WTC11 (cell line): ENCODE data around the gene PMP22. TPM values are rescaled to one million over a fixed set of nuclear protein-coding genes. Genes with fewer than 3 reads are reported as not detected.

Source experiments
- ATAC-seq: fragments of 200-7000 bp; cut with Tn5 transposase; 2 replicates; pipeline ENCODE4 v1.10.0; 2021; ENCODE audit warnings: mild to moderate bottlenecking, moderate library complexity
- CTCF ChIA-PET: fragments of 300-600 bp; sonication (Branson Sonifier 250); formaldehyde crosslinking; loops from one replicate; lab custom pipeline; 2021; ENCODE audit warnings: antibody characterized with exemption; lab: Charles Lee
- POLR2A ChIA-PET: fragments of 350-600 bp; sonication (Branson Sonifier 250); formaldehyde crosslinking; loops from one replicate; lab custom pipeline; 2021; ENCODE audit warnings: antibody characterized with exemption; lab: Charles Lee
- DNase-seq: peaks from one replicate; pipeline ENCODE4 v3.0.0; 2021; ENCODE audit warnings: low spot score
- H3K27ac Mint-ChIP-seq: 2 replicates; pipeline ENCODE4 v1.8.0; 2021; ENCODE audit warnings: mixed read lengths
- H3K27me3 Mint-ChIP-seq: 2 replicates; pipeline ENCODE4 v1.8.0; 2021; ENCODE audit warnings: low read depth, mild to moderate bottlenecking, moderate library complexity, mixed read lengths
- H3K36me3 Mint-ChIP-seq: 2 replicates; pipeline ENCODE4 v1.8.0; 2021; ENCODE audit warnings: mixed read lengths
- H3K4me1 Mint-ChIP-seq: 2 replicates; pipeline ENCODE4 v1.8.0; 2022; ENCODE audit warnings: mixed read lengths
- H3K4me3 Mint-ChIP-seq: 2 replicates; pipeline ENCODE4 v1.8.0; 2021; ENCODE audit warnings: mild to moderate bottlenecking, moderate library complexity, mixed read lengths
- H3K9me3 Mint-ChIP-seq: 2 replicates; pipeline ENCODE4 v1.8.0; 2021; ENCODE audit warnings: mixed read lengths
- CREB1 ChIP-seq: sonication (generic); formaldehyde crosslinking; IDR thresholded peaks from 2 replicates; pipeline ENCODE4 v1.8.0; 2023; ENCODE audit warnings: mild to moderate bottlenecking, missing genetic modification reagents
- FOXK1 ChIP-seq: sonication (generic); formaldehyde crosslinking; IDR thresholded peaks from 2 replicates; pipeline ENCODE4 v1.8.0; 2022; ENCODE audit warnings: mild to moderate bottlenecking, moderate library complexity, missing genetic modification reagents
- FOXP1 ChIP-seq: sonication (generic); formaldehyde crosslinking; IDR thresholded peaks from 2 replicates; pipeline ENCODE4 v1.8.0; 2022; ENCODE audit warnings: missing genetic modification reagents, mild to moderate bottlenecking, moderate library complexity, borderline replicate concordance
- GRHL2 ChIP-seq: fragments of 250-450 bp; sonication (Bioruptor Pico); IDR thresholded peaks from 2 replicates; pipeline ENCODE4 v1.8.0; 2022; ENCODE audit warnings: mild to moderate bottlenecking, moderate library complexity; ENCODE audit not compliant: insufficient replicate concordance, severe bottlenecking
- HMGA2 ChIP-seq: fragments of 250-450 bp; sonication (Bioruptor Pico); IDR thresholded peaks from 2 replicates; pipeline ENCODE4 v1.4.0; 2021; ENCODE audit warnings: mild to moderate bottlenecking, moderate library complexity
- MXD4 ChIP-seq: fragments of 250-450 bp; sonication (Bioruptor Pico); IDR thresholded peaks from 2 replicates; pipeline ENCODE4 v1.8.0; 2021; ENCODE audit warnings: mild to moderate bottlenecking, moderate library complexity, borderline replicate concordance
- RORB ChIP-seq: fragments of 250-450 bp; sonication (Bioruptor Pico); IDR thresholded peaks from 2 replicates; pipeline ENCODE4 v1.9.0; 2021; ENCODE audit warnings: mild to moderate bottlenecking
- TEAD1 ChIP-seq: sonication (generic); formaldehyde crosslinking; IDR thresholded peaks from 2 replicates; pipeline ENCODE4 v1.8.0; 2022; ENCODE audit warnings: mild to moderate bottlenecking, missing genetic modification reagents
- ZBTB21 ChIP-seq: sonication (generic); formaldehyde crosslinking; IDR thresholded peaks from 2 replicates; pipeline ENCODE4 v1.8.1; 2023; ENCODE audit warnings: mild to moderate bottlenecking, missing genetic modification reagents, borderline replicate concordance
- ZNF121 ChIP-seq: sonication (generic); formaldehyde crosslinking; IDR thresholded peaks from 2 replicates; pipeline ENCODE4 v1.8.0; 2023; ENCODE audit warnings: missing genetic modification reagents
- ZNF219 ChIP-seq: sonication (generic); formaldehyde crosslinking; IDR thresholded peaks from 2 replicates; pipeline ENCODE4 v1.8.0; 2023; ENCODE audit warnings: missing genetic modification reagents, mild to moderate bottlenecking, borderline replicate concordance
- ZNF317 ChIP-seq: sonication (generic); formaldehyde crosslinking; IDR thresholded peaks from 2 replicates; pipeline ENCODE4 v1.8.1; 2023; ENCODE audit warnings: low read depth, mild to moderate bottlenecking, moderate library complexity, missing genetic modification reagents, borderline replicate concordance
- ZNF671 ChIP-seq: fragments of 250-450 bp; sonication (Bioruptor Pico); IDR thresholded peaks from 2 replicates; pipeline ENCODE4 v1.8.0; 2021; ENCODE audit warnings: mild to moderate bottlenecking
- total RNA-seq: library from RNA; stranded (reverse); gene quantifications from 3 replicates; pipeline ENCODE4 v1.2.3, GENCODE V29; 2021
- TF ChIP-seq, protein P1 (sequence below): sonication (generic); formaldehyde crosslinking; IDR thresholded peaks from 2 replicates; pipeline ENCODE4 v1.8.0; 2022; ENCODE audit warnings: mild to moderate bottlenecking, missing genetic modification reagents
- TF ChIP-seq, protein P2 (sequence below): sonication (generic); formaldehyde crosslinking; IDR thresholded peaks from 2 replicates; pipeline ENCODE4 v1.8.1; 2023; ENCODE audit warnings: mild to moderate bottlenecking, missing genetic modification reagents, moderate library complexity
- TF ChIP-seq, protein P3 (sequence below): sonication (generic); formaldehyde crosslinking; IDR thresholded peaks from 2 replicates; pipeline ENCODE4 v1.8.0; 2022; ENCODE audit warnings: mild to moderate bottlenecking, missing genetic modification reagents
- TF ChIP-seq, protein P4 (sequence below): fragments of 250-450 bp; sonication (Bioruptor Pico); IDR thresholded peaks from 2 replicates; pipeline ENCODE4 v1.9.0; 2021; ENCODE audit warnings: mild to moderate bottlenecking
- TF ChIP-seq, protein P5 (sequence below): sonication (generic); formaldehyde crosslinking; conservative IDR thresholded peaks from 2 replicates; pipeline ENCODE4 v1.8.1; 2023; ENCODE audit warnings: mild to moderate bottlenecking, low read depth, missing genetic modification reagents, moderate library complexity
- TF ChIP-seq, protein P6 (sequence below): fragments of 250-450 bp; sonication (Bioruptor Pico); IDR thresholded peaks from 2 replicates; pipeline ENCODE4 v1.9.0; 2021; ENCODE audit warnings: mild to moderate bottlenecking, borderline replicate concordance

Gene PMP22
- total RNA-seq, 1 experiment from 2014 or later: 3.0 TPM

DNA sequence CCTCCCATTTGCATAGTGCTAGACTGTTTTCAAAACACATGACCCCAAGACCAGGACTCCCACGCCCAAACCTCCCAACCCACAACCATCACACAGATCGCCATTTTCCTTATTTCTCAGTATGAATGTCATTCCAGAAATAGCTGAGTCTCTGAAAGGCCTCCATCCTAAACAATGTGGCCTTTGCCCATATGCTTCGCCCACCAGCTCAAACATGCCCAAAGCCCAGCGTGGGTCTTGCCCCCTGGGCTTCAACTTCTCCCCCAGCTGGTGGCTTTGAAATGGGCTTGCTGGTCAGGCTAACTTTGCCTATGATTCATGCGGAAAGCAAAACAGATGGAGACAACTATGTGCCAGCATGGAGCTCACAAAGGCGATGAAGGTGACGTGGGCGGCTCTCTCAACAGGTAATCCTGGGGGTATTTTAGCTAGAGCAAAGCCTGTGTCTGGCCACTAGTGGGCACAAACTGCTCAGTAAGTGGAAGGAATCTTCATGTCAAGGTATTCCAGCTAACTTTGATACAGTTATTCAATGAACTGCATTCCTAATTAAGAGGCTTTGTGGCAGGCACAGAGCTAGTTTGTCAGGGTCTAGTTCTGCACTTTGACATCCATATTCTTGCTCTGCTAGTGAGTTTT is 17.1 kb downstream of the PMP22 start:
- Mint-ChIP-seq H3K4me1 (peaks cover 14% of the 10 kb centered on the region), H3K27ac (no peak overlapping the region), H3K27me3 (no peaks in the 10 kb centered on the region), H3K4me3 (no peak overlapping the region), H3K9me3 (peaks cover 3% of the 10 kb centered on the region; the same call in 1 of the 2 replicates), H3K36me3 (no peaks in the 10 kb centered on the region)
- POLR2A ChIA-PET: no interaction called here
- ATAC-seq (peak; percentile 71), DNase-seq (peak; percentile 24)
- TF ChIP-seq ZNF219 (CRISPR knock-in tag) (no peak), ZNF121 (CRISPR knock-in tag) (no peak), TEAD1 (CRISPR knock-in tag) (no peak), ZNF317 (CRISPR knock-in tag) (no peak), RORB (CRISPR knock-in tag) (no peak), ZNF671 (CRISPR knock-in tag) (no peak), HMGA2 (CRISPR knock-in tag) (no peak)
- TF ChIP-seq, protein P1, sequence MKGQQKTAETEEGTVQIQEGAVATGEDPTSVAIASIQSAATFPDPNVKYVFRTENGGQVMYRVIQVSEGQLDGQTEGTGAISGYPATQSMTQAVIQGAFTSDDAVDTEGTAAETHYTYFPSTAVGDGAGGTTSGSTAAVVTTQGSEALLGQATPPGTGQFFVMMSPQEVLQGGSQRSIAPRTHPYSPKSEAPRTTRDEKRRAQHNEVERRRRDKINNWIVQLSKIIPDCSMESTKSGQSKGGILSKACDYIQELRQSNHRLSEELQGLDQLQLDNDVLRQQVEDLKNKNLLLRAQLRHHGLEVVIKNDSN (CRISPR knock-in tag): no peak
- TF ChIP-seq, protein P2, sequence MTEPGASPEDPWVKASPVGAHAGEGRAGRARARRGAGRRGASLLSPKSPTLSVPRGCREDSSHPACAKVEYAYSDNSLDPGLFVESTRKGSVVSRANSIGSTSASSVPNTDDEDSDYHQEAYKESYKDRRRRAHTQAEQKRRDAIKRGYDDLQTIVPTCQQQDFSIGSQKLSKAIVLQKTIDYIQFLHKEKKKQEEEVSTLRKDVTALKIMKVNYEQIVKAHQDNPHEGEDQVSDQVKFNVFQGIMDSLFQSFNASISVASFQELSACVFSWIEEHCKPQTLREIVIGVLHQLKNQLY (CRISPR knock-in tag): no peak
- CTCF ChIA-PET: interaction anchor here (0.6 to 6.0 kb wide), 26 partner anchors 10 to 751 kb away, joined by 3 to 62 read pairs (median 4); partner anchors contain the start of genes PMP22 and TRIM16

DNA sequence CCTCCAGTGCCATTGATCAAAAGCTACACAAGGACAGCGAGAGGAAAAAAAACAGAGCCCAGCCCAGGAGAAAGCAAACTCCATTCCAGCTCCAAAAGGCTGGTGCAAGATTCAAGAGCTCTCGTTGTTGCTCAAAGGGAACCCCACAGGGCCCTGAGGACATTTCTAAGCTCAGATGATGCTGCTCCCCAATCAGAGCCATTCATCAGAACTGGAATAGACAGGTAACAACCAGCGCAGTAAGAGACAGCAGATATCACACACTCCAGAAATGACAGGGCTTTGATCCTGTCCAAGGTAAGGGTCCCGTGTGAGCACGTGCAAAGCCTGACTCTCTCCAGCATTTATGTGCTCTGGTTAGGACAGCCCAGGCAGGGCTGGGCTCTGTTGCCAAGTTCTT is 20.1 kb downstream of the PMP22 start:
- CTCF ChIA-PET: no interaction called here
- no peak overlapping the region for H3K27ac Mint-ChIP-seq
- TF ChIP-seq, protein P3, sequence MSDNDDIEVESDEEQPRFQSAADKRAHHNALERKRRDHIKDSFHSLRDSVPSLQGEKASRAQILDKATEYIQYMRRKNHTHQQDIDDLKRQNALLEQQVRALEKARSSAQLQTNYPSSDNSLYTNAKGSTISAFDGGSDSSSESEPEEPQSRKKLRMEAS (CRISPR knock-in tag): no peak
- TF ChIP-seq, protein P4, sequence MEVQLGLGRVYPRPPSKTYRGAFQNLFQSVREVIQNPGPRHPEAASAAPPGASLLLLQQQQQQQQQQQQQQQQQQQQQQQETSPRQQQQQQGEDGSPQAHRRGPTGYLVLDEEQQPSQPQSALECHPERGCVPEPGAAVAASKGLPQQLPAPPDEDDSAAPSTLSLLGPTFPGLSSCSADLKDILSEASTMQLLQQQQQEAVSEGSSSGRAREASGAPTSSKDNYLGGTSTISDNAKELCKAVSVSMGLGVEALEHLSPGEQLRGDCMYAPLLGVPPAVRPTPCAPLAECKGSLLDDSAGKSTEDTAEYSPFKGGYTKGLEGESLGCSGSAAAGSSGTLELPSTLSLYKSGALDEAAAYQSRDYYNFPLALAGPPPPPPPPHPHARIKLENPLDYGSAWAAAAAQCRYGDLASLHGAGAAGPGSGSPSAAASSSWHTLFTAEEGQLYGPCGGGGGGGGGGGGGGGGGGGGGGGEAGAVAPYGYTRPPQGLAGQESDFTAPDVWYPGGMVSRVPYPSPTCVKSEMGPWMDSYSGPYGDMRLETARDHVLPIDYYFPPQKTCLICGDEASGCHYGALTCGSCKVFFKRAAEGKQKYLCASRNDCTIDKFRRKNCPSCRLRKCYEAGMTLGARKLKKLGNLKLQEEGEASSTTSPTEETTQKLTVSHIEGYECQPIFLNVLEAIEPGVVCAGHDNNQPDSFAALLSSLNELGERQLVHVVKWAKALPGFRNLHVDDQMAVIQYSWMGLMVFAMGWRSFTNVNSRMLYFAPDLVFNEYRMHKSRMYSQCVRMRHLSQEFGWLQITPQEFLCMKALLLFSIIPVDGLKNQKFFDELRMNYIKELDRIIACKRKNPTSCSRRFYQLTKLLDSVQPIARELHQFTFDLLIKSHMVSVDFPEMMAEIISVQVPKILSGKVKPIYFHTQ (CRISPR knock-in tag): no peak
- TF ChIP-seq CREB1 (CRISPR knock-in tag): no peak
- TF ChIP-seq FOXP1 (CRISPR knock-in tag): no peak
- TF ChIP-seq, all 79 proteins: peak for 0
- no peaks in the 10 kb centered on the region for H3K36me3 Mint-ChIP-seq
- H3K9me3 Mint-ChIP-seq: peaks cover 11% of the 10 kb centered on the region; the same call in 1 of the 2 replicates
- H3K27me3 Mint-ChIP-seq: no peaks in the 10 kb centered on the region; the same call in 1 of the 2 replicates
- no peak overlapping the region for H3K4me3 Mint-ChIP-seq
- H3K4me1 Mint-ChIP-seq: peaks cover 7% of the 10 kb centered on the region
- ATAC-seq (no peak), DNase-seq (no peak)
- POLR2A ChIA-PET: interaction anchor here (1.0 kb wide), 1 partner anchor 258 kb away, joined by 5 read pairs; no protein-coding TSS in a partner anchor

DNA sequence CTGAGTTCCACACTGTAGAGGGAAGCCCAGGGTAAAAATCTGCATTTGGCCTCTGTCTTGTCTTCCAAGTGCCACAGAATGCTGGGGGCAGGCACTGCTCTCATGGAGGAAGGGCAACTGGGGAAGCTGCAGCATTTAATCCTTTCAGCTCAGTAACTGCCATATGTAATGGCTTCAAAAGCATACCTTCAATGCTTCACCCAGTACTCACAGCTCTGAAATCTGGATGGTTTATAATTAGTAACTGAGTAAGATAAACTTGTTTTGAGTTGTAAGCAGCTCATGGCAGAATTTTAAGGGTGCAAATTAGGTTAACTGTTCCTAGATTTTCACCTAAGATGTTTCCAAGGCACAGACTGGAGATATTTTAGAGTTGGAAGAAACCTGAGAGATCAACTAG is 24.5 kb downstream of the PMP22 start:
- POLR2A ChIA-PET: no interaction called here
- no peaks in the 10 kb centered on the region; the same call in 1 of the 2 replicates for H3K27me3 Mint-ChIP-seq
- DNase-seq (no peak), ATAC-seq (no peak)
- H3K4me3 Mint-ChIP-seq: no peak overlapping the region
- peaks cover 5% of the 10 kb centered on the region for H3K4me1 Mint-ChIP-seq
- CTCF ChIA-PET: interaction anchor here (1.1 to 2.7 kb wide), 2 partner anchors 196 to 262 kb away, joined by 3 to 10 read pairs; no protein-coding TSS in a partner anchor
- no peaks in the 10 kb centered on the region for H3K36me3 Mint-ChIP-seq
- H3K9me3 Mint-ChIP-seq: peaks cover 11% of the 10 kb centered on the region; the same call in 1 of the 2 replicates
- no peak overlapping the region for H3K27ac Mint-ChIP-seq
- no peak for TF ChIP-seq ZBTB21 (CRISPR knock-in tag)
- no peak for TF ChIP-seq MXD4
- TF ChIP-seq, protein P5, sequence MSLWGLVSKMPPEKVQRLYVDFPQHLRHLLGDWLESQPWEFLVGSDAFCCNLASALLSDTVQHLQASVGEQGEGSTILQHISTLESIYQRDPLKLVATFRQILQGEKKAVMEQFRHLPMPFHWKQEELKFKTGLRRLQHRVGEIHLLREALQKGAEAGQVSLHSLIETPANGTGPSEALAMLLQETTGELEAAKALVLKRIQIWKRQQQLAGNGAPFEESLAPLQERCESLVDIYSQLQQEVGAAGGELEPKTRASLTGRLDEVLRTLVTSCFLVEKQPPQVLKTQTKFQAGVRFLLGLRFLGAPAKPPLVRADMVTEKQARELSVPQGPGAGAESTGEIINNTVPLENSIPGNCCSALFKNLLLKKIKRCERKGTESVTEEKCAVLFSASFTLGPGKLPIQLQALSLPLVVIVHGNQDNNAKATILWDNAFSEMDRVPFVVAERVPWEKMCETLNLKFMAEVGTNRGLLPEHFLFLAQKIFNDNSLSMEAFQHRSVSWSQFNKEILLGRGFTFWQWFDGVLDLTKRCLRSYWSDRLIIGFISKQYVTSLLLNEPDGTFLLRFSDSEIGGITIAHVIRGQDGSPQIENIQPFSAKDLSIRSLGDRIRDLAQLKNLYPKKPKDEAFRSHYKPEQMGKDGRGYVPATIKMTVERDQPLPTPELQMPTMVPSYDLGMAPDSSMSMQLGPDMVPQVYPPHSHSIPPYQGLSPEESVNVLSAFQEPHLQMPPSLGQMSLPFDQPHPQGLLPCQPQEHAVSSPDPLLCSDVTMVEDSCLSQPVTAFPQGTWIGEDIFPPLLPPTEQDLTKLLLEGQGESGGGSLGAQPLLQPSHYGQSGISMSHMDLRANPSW (CRISPR knock-in tag): no peak
- TF ChIP-seq GRHL2 (CRISPR knock-in tag): no peak
- TF ChIP-seq, protein P6, sequence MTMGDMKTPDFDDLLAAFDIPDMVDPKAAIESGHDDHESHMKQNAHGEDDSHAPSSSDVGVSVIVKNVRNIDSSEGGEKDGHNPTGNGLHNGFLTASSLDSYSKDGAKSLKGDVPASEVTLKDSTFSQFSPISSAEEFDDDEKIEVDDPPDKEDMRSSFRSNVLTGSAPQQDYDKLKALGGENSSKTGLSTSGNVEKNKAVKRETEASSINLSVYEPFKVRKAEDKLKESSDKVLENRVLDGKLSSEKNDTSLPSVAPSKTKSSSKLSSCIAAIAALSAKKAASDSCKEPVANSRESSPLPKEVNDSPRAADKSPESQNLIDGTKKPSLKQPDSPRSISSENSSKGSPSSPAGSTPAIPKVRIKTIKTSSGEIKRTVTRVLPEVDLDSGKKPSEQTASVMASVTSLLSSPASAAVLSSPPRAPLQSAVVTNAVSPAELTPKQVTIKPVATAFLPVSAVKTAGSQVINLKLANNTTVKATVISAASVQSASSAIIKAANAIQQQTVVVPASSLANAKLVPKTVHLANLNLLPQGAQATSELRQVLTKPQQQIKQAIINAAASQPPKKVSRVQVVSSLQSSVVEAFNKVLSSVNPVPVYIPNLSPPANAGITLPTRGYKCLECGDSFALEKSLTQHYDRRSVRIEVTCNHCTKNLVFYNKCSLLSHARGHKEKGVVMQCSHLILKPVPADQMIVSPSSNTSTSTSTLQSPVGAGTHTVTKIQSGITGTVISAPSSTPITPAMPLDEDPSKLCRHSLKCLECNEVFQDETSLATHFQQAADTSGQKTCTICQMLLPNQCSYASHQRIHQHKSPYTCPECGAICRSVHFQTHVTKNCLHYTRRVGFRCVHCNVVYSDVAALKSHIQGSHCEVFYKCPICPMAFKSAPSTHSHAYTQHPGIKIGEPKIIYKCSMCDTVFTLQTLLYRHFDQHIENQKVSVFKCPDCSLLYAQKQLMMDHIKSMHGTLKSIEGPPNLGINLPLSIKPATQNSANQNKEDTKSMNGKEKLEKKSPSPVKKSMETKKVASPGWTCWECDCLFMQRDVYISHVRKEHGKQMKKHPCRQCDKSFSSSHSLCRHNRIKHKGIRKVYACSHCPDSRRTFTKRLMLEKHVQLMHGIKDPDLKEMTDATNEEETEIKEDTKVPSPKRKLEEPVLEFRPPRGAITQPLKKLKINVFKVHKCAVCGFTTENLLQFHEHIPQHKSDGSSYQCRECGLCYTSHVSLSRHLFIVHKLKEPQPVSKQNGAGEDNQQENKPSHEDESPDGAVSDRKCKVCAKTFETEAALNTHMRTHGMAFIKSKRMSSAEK (CRISPR knock-in tag): no peak
- TF ChIP-seq CREB1 (CRISPR knock-in tag): no peak
- no peak for TF ChIP-seq FOXK1 (CRISPR knock-in tag)
